GM18517 (cell line): Measurements from ENCODE around the gene LAMA4.

Experiments
- ATAC-seq: cut with Tn5 transposase; IDR thresholded peaks from one replicate; pipeline ENCODE4 v1.9.1; 2021; ENCODE audit warnings: mild to moderate bottlenecking, moderate library complexity; ENCODE audit not compliant: unreplicated experiment

LAMA4 gene

GRCh38 chr6:112100561-112100960, 153.8 kb downstream of the LAMA4 start:
- ATAC-seq: no peak

GRCh38 chr6:112096901-112097300, 157.5 kb downstream of the LAMA4 start:
- ATAC-seq: no peak

GRCh38 chr6:112087916-112088315, 166.5 kb downstream of the LAMA4 start:
- no peak for ATAC-seq

- ATAC-seq: peak; percentile 98
Measured at GRCh38 chr6:112087136-112087911, 167.0 kb downstream of the LAMA4 start, which contains the start of the genes FAM229B and TUBE1. Gene FAM229B, plus strand, starts transcription at chr6:112087591. Its CDS starts 11,693 bp downstream, at chr6:112099284. Gene TUBE1, minus strand, starts transcription at chr6:112087482. Its CDS starts 48 bp downstream, at chr6:112087434.

GRCh38 chr6:112086744-112087135, 167.6 kb downstream of the LAMA4 start:
- ATAC-seq: peak; percentile 28

- no peak for ATAC-seq
Measured at GRCh38 chr6:112085286-112086065, 168.9 kb downstream of the LAMA4 start.

- ATAC-seq: no peak
Measured at GRCh38 chr6:112081569-112081968, 172.8 kb downstream of the LAMA4 start.

- ATAC-seq: no peak
Measured at GRCh38 chr6:112066606-112067005, 187.8 kb downstream of the LAMA4 start.

- no peak for ATAC-seq
Measured at GRCh38 chr6:112065426-112065986, 188.9 kb downstream of the LAMA4 start.

- ATAC-seq: no peak
Measured at GRCh38 chr6:112062966-112063365, 191.4 kb downstream of the LAMA4 start.

- ATAC-seq: no peak
Measured at GRCh38 chr6:112061605-112062004, 192.8 kb downstream of the LAMA4 start.
